GM19463 (cell line): ENCODE data around the gene HSD17B12.
A peak's percentile ranks its signal among the peaks of the same experiment; 100 is the strongest.

Experiments
- ATAC-seq: cut with Tn5 transposase; IDR thresholded peaks from one replicate; pipeline ENCODE4 v1.9.1; 2021; ENCODE audit warnings: mild to moderate bottlenecking, moderate library complexity; ENCODE audit not compliant: unreplicated experiment

Gene HSD17B12

GRCh38 chr11:43687120-43687791 is 6.7 kb downstream of the HSD17B12 start:
- ATAC-seq = no peak

GRCh38 chr11:43688394-43688793 is 7.9 kb downstream of the HSD17B12 start:
- no peak for ATAC-seq

- ATAC-seq = no peak
Measured at GRCh38 chr11:43689167-43689566, 8.6 kb downstream of the HSD17B12 start.

GRCh38 chr11:43690929-43691725 is 10.6 kb downstream of the HSD17B12 start:
- no peak for ATAC-seq

GRCh38 chr11:43691806-43692205 is 11.3 kb downstream of the HSD17B12 start:
- no peak for ATAC-seq

GRCh38 chr11:43693069-43693468 is 12.5 kb downstream of the HSD17B12 start:
- ATAC-seq = no peak

GRCh38 chr11:43693731-43694130 is 13.2 kb downstream of the HSD17B12 start:
- ATAC-seq = no peak

- peak; percentile 61 for ATAC-seq
Measured at GRCh38 chr11:43694477-43694876, 13.9 kb downstream of the HSD17B12 start.

- no peak for ATAC-seq
Measured at GRCh38 chr11:43697679-43698078, 17.1 kb downstream of the HSD17B12 start.

- no peak for ATAC-seq
Measured at GRCh38 chr11:43699870-43700269, 19.3 kb downstream of the HSD17B12 start.

GRCh38 chr11:43706631-43707030 is 26.1 kb downstream of the HSD17B12 start:
- no peak for ATAC-seq

GRCh38 chr11:43708776-43709175 is 28.2 kb downstream of the HSD17B12 start:
- ATAC-seq = no peak

- ATAC-seq = no peak
Measured at GRCh38 chr11:43709689-43710088, 29.2 kb downstream of the HSD17B12 start.

- ATAC-seq = no peak
Measured at GRCh38 chr11:43712676-43713075, 32.1 kb downstream of the HSD17B12 start.

- no peak for ATAC-seq
Measured at GRCh38 chr11:43718373-43718772, 37.8 kb downstream of the HSD17B12 start.

- no peak for ATAC-seq
Measured at GRCh38 chr11:43723617-43724016, 43.1 kb downstream of the HSD17B12 start.

- no peak for ATAC-seq
Measured at GRCh38 chr11:43732225-43732624, 51.7 kb downstream of the HSD17B12 start.

GRCh38 chr11:43734256-43734655 is 53.7 kb downstream of the HSD17B12 start:
- no peak for ATAC-seq

GRCh38 chr11:43735115-43735514 is 54.6 kb downstream of the HSD17B12 start:
- ATAC-seq = no peak

- ATAC-seq = no peak
Measured at GRCh38 chr11:43735961-43736360, 55.4 kb downstream of the HSD17B12 start.

GRCh38 chr11:43736502-43737200 is 56.1 kb downstream of the HSD17B12 start:
- ATAC-seq = peak; percentile 51

GRCh38 chr11:43737201-43737590 is 56.7 kb downstream of the HSD17B12 start:
- ATAC-seq = no peak
